A549 (cell line): ENCODE results near the gene EVX1. TPM values are rescaled to one million over a fixed set of nuclear protein-coding genes. Genes with fewer than 3 reads are reported as not detected.

ENCODE experiments used
- ATAC-seq, 2 experiments: fragments of 200-7000 bp in 1 of 2; fragments of >200 bp in 1 of 2; cut with Nextera tagmentation in 1 of 2; cut with Tn5 transposase in 1 of 2; 3 replicates each; pipeline versions ENCODE4 v1.8.0 to v1.9.1; 2018 to 2020; ENCODE audit warnings: mild to moderate bottlenecking in 1 of 2, moderate library complexity in 1 of 2
- CTCF ChIA-PET: fragments of 300-600 bp; sonication (Branson Sonifier 250); formaldehyde crosslinking; extraction: SDS; loops from one replicate; lab custom pipeline; 2021; ENCODE audit warnings: antibody characterized with exemption, inconsistent platforms; lab: Yijun Ruan, JAX
- POLR2A ChIA-PET: fragments of 350-600 bp; formaldehyde crosslinking; extraction: SDS; loops from one replicate; lab custom pipeline; 2021; ENCODE audit warnings: antibody characterized with exemption, inconsistent platforms; lab: Yijun Ruan, JAX
- DNase-seq, 2 experiments: peaks; one replicate each; pipeline versions ENCODE4 v3.0.0 to v3.0.0-alpha.2; 2011 to 2016; ENCODE audit warnings: low read depth in 1 of 2, low spot score in 1 of 2
- FAIRE-seq: peaks from 2 replicates; lab custom pipeline; 2011; peaks lifted over from hg19 to GRCh38; lab: Jason Lieb, UNC
- H3K27ac ChIP-seq, 2 experiments: fragments of >200 bp; sonication (Bioruptor Twin); formaldehyde crosslinking; 3 replicates each; pipeline ENCODE4 v1.5.1; 2016 to 2017
- H3K4me1 ChIP-seq: fragments of >200 bp; sonication (Bioruptor Twin); formaldehyde crosslinking; 3 replicates; pipeline ENCODE4 v1.6.1; 2016
- H3K4me2 ChIP-seq: fragments of >200 bp; sonication (Bioruptor Twin); formaldehyde crosslinking; 3 replicates; pipeline ENCODE4 v1.6.1; 2016
- H3K4me3 ChIP-seq: fragments of >200 bp; sonication (Bioruptor Twin); formaldehyde crosslinking; 3 replicates; pipeline ENCODE4 v1.5.1; 2016
- H3K9me3 ChIP-seq: fragments of >200 bp; sonication (Bioruptor Twin); formaldehyde crosslinking; 3 replicates; pipeline ENCODE4 v1.6.1; 2016
- BHLHE40 ChIP-seq: IDR thresholded peaks from 2 replicates; pipeline ENCODE4 v1.6.1; 2012; ENCODE audit warnings: low read depth, low read length, inconsistent platforms
- CBX2 ChIP-seq: fragments of 200-600 bp; sonication (generic); IDR thresholded peaks from 2 replicates; pipeline ENCODE4 v1.6.1; 2016; ENCODE audit warnings: low read depth, mild to moderate bottlenecking, borderline replicate concordance
- EHF ChIP-seq: fragments of 250-450 bp; sonication (Bioruptor Pico); IDR thresholded peaks from 2 replicates; pipeline ENCODE4 v1.5.0; 2020; ENCODE audit warnings: mild to moderate bottlenecking
- EP300 ChIP-seq, 2 experiments: fragments of >200 bp; sonication (Bioruptor Twin); formaldehyde crosslinking; IDR thresholded peaks; 2 replicates in 1 of 2; 3 replicates in 1 of 2; pipeline ENCODE4 v1.6.1; 2016 to 2017
- ESRRA ChIP-seq: fragments of 150-350 bp; IDR thresholded peaks from 2 replicates; pipeline ENCODE4 v1.6.1; 2014; ENCODE audit warnings: mild to moderate bottlenecking, low read length, borderline replicate concordance
- FOSB ChIP-seq: fragments of 250-450 bp; sonication (Bioruptor Pico); IDR thresholded peaks from 2 replicates; pipeline ENCODE4 v1.5.0; 2020; ENCODE audit warnings: mild to moderate bottlenecking, moderate library complexity
- HOXA7 ChIP-seq: fragments of 250-450 bp; sonication (Bioruptor Pico); IDR thresholded peaks from 2 replicates; pipeline ENCODE4 v1.5.0; 2020; ENCODE audit warnings: mild to moderate bottlenecking, moderate library complexity
- HOXB5 ChIP-seq: fragments of 250-450 bp; sonication (Bioruptor Pico); IDR thresholded peaks from 2 replicates; pipeline ENCODE4 v1.5.0; 2020; ENCODE audit warnings: mild to moderate bottlenecking, moderate library complexity
- JUN ChIP-seq, 2 experiments: fragments of >200 bp; sonication (Bioruptor Twin); formaldehyde crosslinking; IDR thresholded peaks; 2 replicates in 1 of 2; 3 replicates in 1 of 2; pipeline ENCODE4 v1.6.1; 2016 to 2017
- JUNB ChIP-seq: fragments of >200 bp; sonication (Bioruptor Twin); formaldehyde crosslinking; IDR thresholded peaks from 2 replicates; pipeline ENCODE4 v1.6.1; 2016
- MAZ ChIP-seq: fragments of 150-350 bp; IDR thresholded peaks from 2 replicates; pipeline ENCODE4 v1.6.1; 2014; ENCODE audit warnings: antibody characterized with exemption, low read depth, low read length, borderline replicate concordance
- MYC ChIP-seq: IDR thresholded peaks from 2 replicates; pipeline ENCODE4 v1.6.1; 2012; ENCODE audit warnings: mild to moderate bottlenecking, inconsistent platforms, low read length, improper control_type of control experiment, borderline replicate concordance
- NFE2L2 ChIP-seq: fragments of 150-350 bp; conservative IDR thresholded peaks from 2 replicates; pipeline ENCODE4 v1.6.1; 2014; ENCODE audit warnings: low read length
- NR3C1 ChIP-seq: fragments of >200 bp; sonication (Bioruptor Twin); formaldehyde crosslinking; IDR thresholded peaks from 3 replicates; pipeline ENCODE4 v1.6.1; 2017
- RCOR1 ChIP-seq: fragments of 150-350 bp; IDR thresholded peaks from 2 replicates; pipeline ENCODE4 v1.6.1; 2014; ENCODE audit warnings: antibody characterized with exemption, low read length, low read depth
- SREBF2 ChIP-seq: fragments of 450-650 bp; IDR thresholded peaks from 2 replicates; pipeline ENCODE4 v1.6.1; 2014; ENCODE audit warnings: mild to moderate bottlenecking, moderate library complexity
- TFCP2L1 ChIP-seq: fragments of 250-450 bp; sonication (Bioruptor Pico); IDR thresholded peaks from 2 replicates; pipeline ENCODE4 v1.5.0; 2021; ENCODE audit warnings: mild to moderate bottlenecking
- ZFP36 ChIP-seq: fragments of 450-650 bp; IDR thresholded peaks from 2 replicates; pipeline ENCODE4 v1.6.1; 2014; ENCODE audit warnings: borderline replicate concordance; ENCODE audit not compliant: partially characterized antibody
- ZNF302 ChIP-seq: fragments of 250-450 bp; sonication (Bioruptor Pico); IDR thresholded peaks from 2 replicates; pipeline ENCODE4 v1.9.0; 2021; ENCODE audit warnings: inconsistent platforms, mild to moderate bottlenecking, moderate library complexity
- ZSCAN20 ChIP-seq: fragments of 250-450 bp; sonication (Bioruptor Pico); IDR thresholded peaks from 2 replicates; pipeline ENCODE4 v1.8.0; 2022; ENCODE audit warnings: mild to moderate bottlenecking, moderate library complexity
- WGBS: methylation state at CpG from one replicate; pipeline ENCODE4 v1.1.6; 2017; ENCODE audit errors: missing lambda C conversion rate; 5-methylcytosine and 5-hydroxymethylcytosine counted together
- polyA plus RNA-seq, 4 experiments: library from polyadenylated mRNA; depleted of rRNA in 3 of 4; stranded (reverse); fragments of >200 nt; fragmentation: RNase III in 1 of 4; extraction: RNeasy Plus Mini Kit Qiagen cat#74134 plus additional on column Dnase treatment in 1 of 4; gene quantifications; 2 replicates in 3 of 4; 3 replicates in 1 of 4; pipeline ENCODE4 v1.2.3, GENCODE V29; 2011 to 2017
- TF ChIP-seq, protein P1 (sequence below): fragments of >200 bp; sonication (Bioruptor Twin); formaldehyde crosslinking; IDR thresholded peaks from 2 replicates; pipeline ENCODE4 v1.6.1; 2016
- TF ChIP-seq, protein P2 (sequence below): fragments of 250-450 bp; sonication (Bioruptor Pico); IDR thresholded peaks from 2 replicates; pipeline ENCODE4 v1.5.0; 2021; ENCODE audit warnings: mild to moderate bottlenecking, moderate library complexity, borderline replicate concordance
- TF ChIP-seq, protein P3 (sequence below): IDR thresholded peaks from 2 replicates; pipeline ENCODE4 v1.6.1; 2012
- TF ChIP-seq, protein P4 (sequence below): fragments of 250-450 bp; sonication (Bioruptor Pico); IDR thresholded peaks from 2 replicates; pipeline ENCODE4 v1.5.0; 2020; ENCODE audit warnings: low read depth, mild to moderate bottlenecking, moderate library complexity
- TF ChIP-seq, protein P5 (sequence below): IDR thresholded peaks from 2 replicates; pipeline ENCODE4 v1.6.1; 2012; ENCODE audit warnings: low read depth, borderline replicate concordance

The EVX1 gene
- polyA plus RNA-seq, 2 of the 4 experiments (the other 2 are of a cell fraction): 0.05 to 0.08 TPM

- CTCF ChIA-PET: no interaction called here
- POLR2A ChIA-PET: no interaction called here
- 63% methylated on average over 6 of the region's 6 CpGs for WGBS
These were observed 8.0 kb downstream of the EVX1 start for GRCh38 chr7:27250557-27251070.

DNA sequence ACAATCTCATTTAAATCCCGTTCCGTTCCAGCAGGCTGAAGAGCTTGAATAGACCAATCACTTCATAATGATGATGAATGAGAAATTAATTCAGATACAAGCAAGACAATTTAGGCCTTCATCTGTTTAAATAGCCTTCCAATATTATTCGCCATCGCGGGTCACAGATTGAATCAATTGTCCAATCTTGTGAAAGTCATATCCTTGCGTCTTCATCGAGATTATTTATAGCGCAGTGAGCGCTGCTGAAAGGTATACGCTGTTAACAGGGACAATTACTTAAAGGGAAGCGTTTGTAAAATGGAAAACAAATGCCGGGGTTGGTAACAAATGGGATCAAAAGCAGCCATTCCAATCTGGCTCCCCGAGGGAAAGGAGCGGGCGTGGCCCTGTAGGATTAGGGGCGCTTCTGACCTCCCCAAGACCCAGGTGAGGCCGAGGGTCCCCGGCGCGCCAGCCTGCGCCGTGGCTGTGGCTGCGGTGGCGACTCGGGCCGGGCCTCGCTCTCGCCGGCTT, 8.6 kb downstream of the EVX1 start:
- no peaks in the 10 kb centered on the region for H3K4me1 ChIP-seq
- no peak overlapping the region for H3K4me3 ChIP-seq
- H3K9me3 ChIP-seq: no peaks in the 10 kb centered on the region
- DNase-seq: no peak
- WGBS: 88% methylated on average over 29 of the region's 29 CpGs
- TF ChIP-seq ESRRA: no peak
- no peak for TF ChIP-seq EHF (CRISPR knock-in tag)
- TF ChIP-seq EP300 (IDR thresholded peaks at IDR 0.05): no peak
- TF ChIP-seq MAZ: no peak
- TF ChIP-seq HOXA7 (CRISPR knock-in tag): no peak
- TF ChIP-seq HOXB5 (CRISPR knock-in tag): no peak
- no peak for TF ChIP-seq MYC
- no peak for TF ChIP-seq JUNB
- no peak for TF ChIP-seq ZFP36
- no peak for TF ChIP-seq TFCP2L1 (CRISPR knock-in tag)
- TF ChIP-seq ZSCAN20 (CRISPR knock-in tag): no peak
- no peak for TF ChIP-seq CBX2
- TF ChIP-seq, protein P1, sequence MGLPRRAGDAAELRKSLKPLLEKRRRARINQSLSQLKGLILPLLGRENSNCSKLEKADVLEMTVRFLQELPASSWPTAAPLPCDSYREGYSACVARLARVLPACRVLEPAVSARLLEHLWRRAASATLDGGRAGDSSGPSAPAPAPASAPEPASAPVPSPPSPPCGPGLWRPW: no peak
- TF ChIP-seq JUN (IDR thresholded peaks at IDR 0.05): no peak
- TF ChIP-seq FOSB (CRISPR knock-in tag): no peak
- TF ChIP-seq NFE2L2: no peak
- TF ChIP-seq, protein P2, sequence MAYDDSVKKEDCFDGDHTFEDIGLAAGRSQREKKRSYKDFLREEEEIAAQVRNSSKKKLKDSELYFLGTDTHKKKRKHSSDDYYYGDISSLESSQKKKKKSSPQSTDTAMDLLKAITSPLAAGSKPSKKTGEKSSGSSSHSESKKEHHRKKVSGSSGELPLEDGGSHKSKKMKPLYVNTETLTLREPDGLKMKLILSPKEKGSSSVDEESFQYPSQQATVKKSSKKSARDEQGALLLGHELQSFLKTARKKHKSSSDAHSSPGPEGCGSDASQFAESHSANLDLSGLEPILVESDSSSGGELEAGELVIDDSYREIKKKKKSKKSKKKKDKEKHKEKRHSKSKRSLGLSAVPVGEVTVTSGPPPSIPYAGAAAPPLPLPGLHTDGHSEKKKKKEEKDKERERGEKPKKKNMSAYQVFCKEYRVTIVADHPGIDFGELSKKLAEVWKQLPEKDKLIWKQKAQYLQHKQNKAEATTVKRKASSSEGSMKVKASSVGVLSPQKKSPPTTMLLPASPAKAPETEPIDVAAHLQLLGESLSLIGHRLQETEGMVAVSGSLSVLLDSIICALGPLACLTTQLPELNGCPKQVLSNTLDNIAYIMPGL: no peak
- TF ChIP-seq SREBF2: no peak
- no peak for FAIRE-seq
- H3K4me2 ChIP-seq: no peak overlapping the region
- no peak overlapping the region for H3K27ac ChIP-seq
- ChIA-PET POLR2A (no interaction called here), CTCF (no interaction called here)
- ATAC-seq: no peak

More at GRCh38 chr7:27250557-27251070, 8.0 kb downstream of the EVX1 start:
- FAIRE-seq: no peak
- Histone ChIP-seq H3K4me1 (no peaks in the 10 kb centered on the region), H3K9me3 (no peaks in the 10 kb centered on the region), H3K27ac (no peak overlapping the region), H3K4me2 (no peak overlapping the region), H3K4me3 (no peak overlapping the region)
- no peak for ATAC-seq
- TF ChIP-seq NR3C1 (no peak), EHF (CRISPR knock-in tag) (no peak), ZNF302 (CRISPR knock-in tag) (no peak), SREBF2 (no peak), JUNB (no peak), MYC (no peak), RCOR1 (no peak), BHLHE40 (no peak)
- TF ChIP-seq, protein P3, sequence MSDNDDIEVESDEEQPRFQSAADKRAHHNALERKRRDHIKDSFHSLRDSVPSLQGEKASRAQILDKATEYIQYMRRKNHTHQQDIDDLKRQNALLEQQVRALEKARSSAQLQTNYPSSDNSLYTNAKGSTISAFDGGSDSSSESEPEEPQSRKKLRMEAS: no peak
- TF ChIP-seq, protein P4, sequence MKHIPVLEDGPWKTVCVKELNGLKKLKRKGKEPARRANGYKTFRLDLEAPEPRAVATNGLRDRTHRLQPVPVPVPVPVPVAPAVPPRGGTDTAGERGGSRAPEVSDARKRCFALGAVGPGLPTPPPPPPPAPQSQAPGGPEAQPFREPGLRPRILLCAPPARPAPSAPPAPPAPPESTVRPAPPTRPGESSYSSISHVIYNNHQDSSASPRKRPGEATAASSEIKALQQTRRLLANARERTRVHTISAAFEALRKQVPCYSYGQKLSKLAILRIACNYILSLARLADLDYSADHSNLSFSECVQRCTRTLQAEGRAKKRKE (CRISPR knock-in tag): no peak
- TF ChIP-seq, protein P5, sequence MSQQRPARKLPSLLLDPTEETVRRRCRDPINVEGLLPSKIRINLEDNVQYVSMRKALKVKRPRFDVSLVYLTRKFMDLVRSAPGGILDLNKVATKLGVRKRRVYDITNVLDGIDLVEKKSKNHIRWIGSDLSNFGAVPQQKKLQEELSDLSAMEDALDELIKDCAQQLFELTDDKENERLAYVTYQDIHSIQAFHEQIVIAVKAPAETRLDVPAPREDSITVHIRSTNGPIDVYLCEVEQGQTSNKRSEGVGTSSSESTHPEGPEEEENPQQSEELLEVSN: no peak
- no peak for DNase-seq
